ENCODE measurements around the gene CD7. TPM values are rescaled to one million over a fixed set of nuclear protein-coding genes. Genes with fewer than 3 reads are reported as not detected.

The CD7 gene
- total RNA-seq, 4 donors from 2014 or later: 0.29 to 4.4 (median 1.6) TPM

DNA sequence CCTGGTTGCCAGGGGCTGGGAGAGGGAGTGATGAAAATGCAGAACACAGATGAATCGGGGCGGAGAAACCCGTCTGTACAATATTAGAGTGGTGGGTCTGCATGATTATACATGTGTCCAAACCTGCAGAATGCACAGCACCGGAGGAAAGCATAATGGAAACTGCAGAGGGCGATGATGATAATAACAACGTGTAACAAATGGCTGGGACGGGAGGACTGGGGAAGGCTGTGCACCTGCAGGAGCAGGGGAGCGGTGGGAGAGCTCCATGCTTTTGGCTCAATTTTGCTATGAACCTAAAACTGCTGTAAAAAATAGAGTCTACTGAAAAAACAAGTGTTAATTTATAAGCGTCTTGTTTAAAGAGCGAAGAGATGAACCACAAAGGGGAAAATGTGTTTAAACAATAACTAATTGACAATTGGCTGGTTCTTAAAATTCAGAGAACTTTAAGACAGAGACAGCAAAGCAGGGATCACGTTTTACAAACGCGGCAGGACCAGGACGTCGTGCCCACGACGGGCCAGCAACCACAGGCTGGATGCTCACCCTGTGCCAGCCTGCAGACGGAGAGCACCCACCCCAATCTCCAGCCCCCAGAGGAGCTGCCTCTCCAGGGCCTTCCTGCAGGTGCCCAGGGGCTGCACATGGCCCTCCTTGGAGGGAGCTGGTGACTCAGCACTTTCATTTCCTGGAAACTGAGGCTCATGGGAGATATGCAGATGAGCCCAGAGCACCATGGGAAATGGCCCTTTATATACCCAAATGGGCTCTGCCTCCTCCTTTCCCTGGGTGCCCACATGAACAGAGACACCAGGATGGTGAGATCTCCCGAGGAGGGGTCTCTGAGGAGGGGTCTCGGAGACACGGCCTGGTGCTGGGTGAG lies 41.3 kb upstream of the CD7 start, which contains the start of gene TEX19:
Gene TEX19, plus strand, starts transcription at position 783 of the 886 bp plus-strand sequence. CDS start 2,904 bp downstream, outside the sequence.
- Histone ChIP-seq H3K27me3 (peaks cover 34% of the 10 kb centered on the region), H3K36me3 (no peaks in the 10 kb centered on the region), H3K4me1 (no peaks in the 10 kb centered on the region), H3K4me3 (no peak within 1 kb of the TSS), H3K27ac (no peak within 1 kb of the TSS), H3K9me3 (no peaks in the 10 kb centered on the region)
- no peak for DNase-seq (ENCODE audit: low spot score in 2 of 2)
- WGBS: 63% methylated on average over 21 of the region's 21 CpGs
- no peak for TF ChIP-seq POLR2A (IDR thresholded peaks at IDR 0.05)
- TF ChIP-seq EP300 (IDR thresholded peaks at IDR 0.05): no peak
- no peak for TF ChIP-seq POLR2AphosphoS5 (IDR thresholded peaks at IDR 0.05)
- TF ChIP-seq, protein P1, sequence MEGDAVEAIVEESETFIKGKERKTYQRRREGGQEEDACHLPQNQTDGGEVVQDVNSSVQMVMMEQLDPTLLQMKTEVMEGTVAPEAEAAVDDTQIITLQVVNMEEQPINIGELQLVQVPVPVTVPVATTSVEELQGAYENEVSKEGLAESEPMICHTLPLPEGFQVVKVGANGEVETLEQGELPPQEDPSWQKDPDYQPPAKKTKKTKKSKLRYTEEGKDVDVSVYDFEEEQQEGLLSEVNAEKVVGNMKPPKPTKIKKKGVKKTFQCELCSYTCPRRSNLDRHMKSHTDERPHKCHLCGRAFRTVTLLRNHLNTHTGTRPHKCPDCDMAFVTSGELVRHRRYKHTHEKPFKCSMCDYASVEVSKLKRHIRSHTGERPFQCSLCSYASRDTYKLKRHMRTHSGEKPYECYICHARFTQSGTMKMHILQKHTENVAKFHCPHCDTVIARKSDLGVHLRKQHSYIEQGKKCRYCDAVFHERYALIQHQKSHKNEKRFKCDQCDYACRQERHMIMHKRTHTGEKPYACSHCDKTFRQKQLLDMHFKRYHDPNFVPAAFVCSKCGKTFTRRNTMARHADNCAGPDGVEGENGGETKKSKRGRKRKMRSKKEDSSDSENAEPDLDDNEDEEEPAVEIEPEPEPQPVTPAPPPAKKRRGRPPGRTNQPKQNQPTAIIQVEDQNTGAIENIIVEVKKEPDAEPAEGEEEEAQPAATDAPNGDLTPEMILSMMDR (IDR thresholded peaks at IDR 0.05): no peak

DNA sequence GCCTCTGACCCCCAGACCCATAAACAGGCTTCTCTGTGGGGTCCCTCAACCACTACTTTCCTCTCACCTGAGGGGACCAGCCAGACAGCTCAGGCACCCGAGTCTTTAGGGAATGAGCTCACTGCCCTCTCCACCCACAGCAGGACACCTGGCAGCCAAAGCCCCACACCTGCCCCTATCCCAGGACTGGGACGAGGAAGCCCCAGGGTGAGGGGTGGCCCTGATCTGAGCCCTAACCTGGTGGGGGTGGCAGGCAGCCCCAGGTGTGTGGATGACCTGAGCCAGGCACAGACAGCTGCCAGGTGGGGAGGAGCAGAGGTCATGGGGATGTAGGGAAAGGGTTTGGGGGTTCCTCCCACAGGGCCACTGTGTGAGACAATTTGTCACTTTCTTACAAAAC lies 40.0 kb upstream of the CD7 start:
- TF ChIP-seq POLR2AphosphoS5 (IDR thresholded peaks at IDR 0.05): no peak
- H3K36me3 ChIP-seq: no peaks in the 10 kb centered on the region
- DNase-seq (ENCODE audit: low spot score in 2 of 2): no peak
- no peak overlapping the region for H3K27ac ChIP-seq
- H3K4me3 ChIP-seq: no peak overlapping the region
- H3K4me1 ChIP-seq: peaks cover under 1% of the 10 kb centered on the region
- peaks cover 39% of the 10 kb centered on the region for H3K27me3 ChIP-seq
- H3K9me3 ChIP-seq: no peaks in the 10 kb centered on the region
- WGBS: 65% methylated on average over 2 of the region's 2 CpGs

DNA sequence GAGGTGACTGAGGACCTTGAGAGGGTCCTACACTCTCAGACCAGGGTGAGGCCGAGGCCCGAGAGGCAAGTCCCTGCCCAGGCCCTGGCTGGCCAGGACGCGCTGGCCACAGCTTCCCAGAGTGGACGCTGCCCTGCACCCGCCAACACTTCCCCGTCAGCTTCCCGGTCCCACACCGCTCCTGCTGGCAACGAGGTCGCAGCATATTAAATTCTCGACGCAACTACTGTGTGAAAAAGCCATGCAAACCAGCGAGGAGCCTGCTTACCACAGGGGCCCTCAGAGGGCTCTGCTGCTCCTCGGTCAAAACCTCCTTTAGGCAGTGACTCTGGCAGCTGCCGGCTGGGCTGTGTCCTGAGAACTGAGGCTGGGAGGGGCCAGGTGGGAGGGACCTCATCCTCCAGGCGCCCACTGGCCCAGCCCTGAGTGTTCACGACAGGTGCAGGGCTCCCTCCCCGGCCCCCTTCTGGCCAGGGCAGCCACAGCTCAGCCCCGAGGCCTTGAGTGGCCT lies 39.5 kb upstream of the CD7 start:
- no peaks in the 10 kb centered on the region for H3K9me3 ChIP-seq
- no peak for DNase-seq (ENCODE audit: low spot score in 2 of 2)
- no peak overlapping the region for H3K27ac ChIP-seq
- peaks cover 39% of the 10 kb centered on the region for H3K27me3 ChIP-seq
- no peaks in the 10 kb centered on the region for H3K36me3 ChIP-seq
- no peak for TF ChIP-seq POLR2AphosphoS5 (IDR thresholded peaks at IDR 0.05)
- TF ChIP-seq POLR2A (IDR thresholded peaks at IDR 0.05): no peak
- TF ChIP-seq, protein P1 (IDR thresholded peaks at IDR 0.05): no peak
- TF ChIP-seq EP300 (IDR thresholded peaks at IDR 0.05): no peak
- peaks cover 5% of the 10 kb centered on the region for H3K4me1 ChIP-seq
- H3K4me3 ChIP-seq: no peak overlapping the region
- WGBS: 48% methylated on average over 4 of the region's 20 CpGs

DNA sequence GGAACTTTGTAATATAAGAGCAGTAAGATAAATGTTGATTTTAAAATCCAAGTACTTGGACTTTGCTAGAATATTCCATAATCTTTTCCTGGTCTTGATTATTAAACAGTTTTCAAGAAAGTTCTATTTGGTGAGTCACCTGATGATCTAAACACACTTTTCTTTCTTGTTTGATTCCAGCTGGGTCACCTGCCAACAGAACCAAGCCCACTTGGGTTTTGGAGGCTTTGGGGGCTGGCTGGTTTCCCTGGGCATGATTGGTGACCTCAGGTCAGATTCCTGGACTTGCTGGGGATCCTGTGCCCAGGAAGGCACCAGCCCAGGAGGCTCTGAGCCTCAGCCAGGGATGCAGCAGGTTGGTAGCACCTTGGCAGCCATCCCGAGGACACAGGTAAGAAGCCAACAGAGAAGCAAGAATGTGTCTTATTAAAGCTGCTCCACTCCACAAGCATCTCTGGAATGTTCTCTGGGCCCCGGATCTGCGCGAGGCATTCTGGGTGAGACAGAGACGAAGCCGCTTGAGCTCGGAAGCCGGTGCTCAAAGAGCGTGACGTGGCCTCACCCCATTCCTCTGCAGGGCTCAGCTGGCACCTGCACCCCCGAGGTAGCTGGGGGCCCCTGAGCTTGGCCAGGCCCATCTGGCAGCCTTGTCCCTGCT lies 38.5 kb upstream of the CD7 start:
- H3K27me3 ChIP-seq: peaks cover 39% of the 10 kb centered on the region
- H3K9me3 ChIP-seq: no peaks in the 10 kb centered on the region
- peaks cover 11% of the 10 kb centered on the region for H3K4me1 ChIP-seq
- no peak overlapping the region for H3K4me3 ChIP-seq
- no peak overlapping the region for H3K27ac ChIP-seq
- TF ChIP-seq EP300 (IDR thresholded peaks at IDR 0.05) (no peak), POLR2A (IDR thresholded peaks at IDR 0.05) (no peak), POLR2AphosphoS5 (IDR thresholded peaks at IDR 0.05) (no peak)
- TF ChIP-seq, protein P1 (IDR thresholded peaks at IDR 0.05): no peak
- no peak for DNase-seq (ENCODE audit: low spot score in 2 of 2)
- no peaks in the 10 kb centered on the region for H3K36me3 ChIP-seq
- 42% methylated on average over 8 of the region's 11 CpGs for WGBS

DNA sequence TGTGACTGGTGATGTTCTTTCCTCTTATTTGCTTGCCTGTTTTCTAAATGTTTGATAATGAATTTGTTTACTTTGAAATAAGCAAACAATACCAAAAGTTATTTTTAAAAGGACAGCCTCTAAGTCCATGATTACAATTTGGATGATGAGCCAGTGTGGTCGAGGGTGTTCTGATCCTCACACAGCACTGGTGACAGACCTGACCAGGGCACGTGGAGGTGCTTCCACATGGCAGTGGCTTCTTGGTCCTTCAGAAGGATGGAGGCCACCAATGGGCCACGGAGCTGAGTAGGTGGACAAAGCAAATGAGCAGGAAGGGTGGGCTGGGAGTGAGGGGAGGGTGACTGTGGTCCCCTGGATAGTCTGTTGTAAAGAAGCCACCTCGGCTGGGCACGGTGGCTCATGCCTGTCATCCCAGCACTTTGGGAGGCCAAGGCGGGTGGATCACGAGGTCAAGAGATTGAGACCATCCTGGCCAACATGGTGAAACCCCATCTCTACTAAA lies 37.4 kb upstream of the CD7 start:
- no peaks in the 10 kb centered on the region for H3K36me3 ChIP-seq
- 84% methylated on average over 7 of the region's 7 CpGs for WGBS
- H3K27me3 ChIP-seq: peaks cover 39% of the 10 kb centered on the region
- no peaks in the 10 kb centered on the region for H3K9me3 ChIP-seq
- H3K4me3 ChIP-seq: no peak overlapping the region
- TF ChIP-seq, protein P1 (IDR thresholded peaks at IDR 0.05): no peak
- TF ChIP-seq POLR2A (IDR thresholded peaks at IDR 0.05) (no peak), EP300 (IDR thresholded peaks at IDR 0.05) (no peak), POLR2AphosphoS5 (IDR thresholded peaks at IDR 0.05) (no peak)
- DNase-seq (ENCODE audit: low spot score in 2 of 2): no peak
- H3K4me1 ChIP-seq: peaks cover 13% of the 10 kb centered on the region
- no peak overlapping the region for H3K27ac ChIP-seq
